ENCODE data around the gene AASS.

- TF ChIP-seq CTCF (IDR thresholded peaks at IDR 0.05; ENCODE audit: low read depth, low read length, poor library complexity, severe bottlenecking), result no peak
- no peak for TF ChIP-seq EZH2phosphoT487 (IDR thresholded peaks at IDR 0.05; ENCODE audit: borderline replicate concordance, low read length)
These were observed 11.7 kb downstream of the AASS start for GRCh38 chr7:122132341-122132740.
